K562 (cell line): ENCODE results near the gene HDAC1. TPM values are rescaled to one million over a fixed set of nuclear protein-coding genes. Genes with fewer than 3 reads are reported as not detected.

ENCODE experiments used
- ARID3B ChIP-seq: fragments of 250-450 bp; sonication (Bioruptor Pico); IDR thresholded peaks from 2 replicates; pipeline ENCODE4 v1.4.0; 2020; ENCODE audit warnings: borderline replicate concordance
- ATF7 ChIP-seq: fragments of 450-650 bp; IDR thresholded peaks from 2 replicates; pipeline ENCODE4 v1.7.1; 2014; ENCODE audit warnings: mild to moderate bottlenecking, moderate library complexity
- CHCHD3 ChIP-seq: fragments of 250-450 bp; sonication (Bioruptor Pico); IDR thresholded peaks from 2 replicates; pipeline ENCODE4 v2.1.2; 2022; ENCODE audit warnings: mild to moderate bottlenecking
- CXXC5 ChIP-seq: fragments of 250-450 bp; sonication (Bioruptor Pico); IDR thresholded peaks from 2 replicates; pipeline ENCODE4 v1.8.0; 2022; ENCODE audit warnings: inconsistent platforms, mild to moderate bottlenecking, moderate library complexity
- FOXJ3 ChIP-seq: sonication (generic); formaldehyde crosslinking; IDR thresholded peaks from 2 replicates; pipeline ENCODE4 v1.4.0; 2020; ENCODE audit warnings: mild to moderate bottlenecking, missing genetic modification reagents
- HNRNPH1 ChIP-seq: fragments of 200-400 bp; formaldehyde crosslinking; optimal IDR thresholded peaks from 2 replicates; pipeline ENCODE3; 2017; ENCODE audit warnings: low read depth, mild to moderate bottlenecking, low read length, moderate library complexity
- NR2C1 ChIP-seq, 2 experiments: fragments of 450-650 bp; IDR thresholded peaks; 2 replicates each; pipeline ENCODE4 v1.6.1; 2017; ENCODE audit warnings: mild to moderate bottlenecking in 2 of 2, antibody characterized with exemption in 1 of 2, inconsistent platforms in 1 of 2, missing compliant biosample characterization in 1 of 2, missing genetic modification characterization in 1 of 2
- PHB ChIP-seq: fragments of 250-450 bp; sonication (Bioruptor Pico); IDR thresholded peaks from 2 replicates; pipeline ENCODE4 v1.5.0; 2021
- RBM17 ChIP-seq: fragments of 200-400 bp; formaldehyde crosslinking; IDR thresholded peaks from 2 replicates; pipeline ENCODE4 v1.6.1; 2017; ENCODE audit warnings: low read depth, mild to moderate bottlenecking, low read length, borderline replicate concordance
- SMAD1 ChIP-seq: fragments of 150-350 bp; IDR thresholded peaks from 2 replicates; pipeline ENCODE4 v1.6.1; 2014; ENCODE audit warnings: low read length, low read depth; ENCODE audit not compliant: partially characterized antibody
- SMAD3 ChIP-seq: fragments of 450-650 bp; formaldehyde crosslinking; conservative IDR thresholded peaks from 2 replicates; pipeline ENCODE4 v1.4.0; 2020; ENCODE audit warnings: mild to moderate bottlenecking
- SRSF1 ChIP-seq: fragments of 200-400 bp; formaldehyde crosslinking; IDR thresholded peaks from 2 replicates; pipeline ENCODE4 v1.6.1; 2017; ENCODE audit warnings: mild to moderate bottlenecking, low read depth, low read length, moderate library complexity
- ZBTB34 ChIP-seq: fragments of 250-450 bp; sonication (Bioruptor Pico); IDR thresholded peaks from 2 replicates; pipeline ENCODE4 v1.8.0; 2021; ENCODE audit warnings: mild to moderate bottlenecking, moderate library complexity
- ZNF3 ChIP-seq: fragments of 250-450 bp; sonication (Bioruptor Pico); IDR thresholded peaks from 2 replicates; pipeline ENCODE4 v1.5.0; 2021; ENCODE audit warnings: mild to moderate bottlenecking, moderate library complexity
- ZNF408 ChIP-seq: fragments of 250-450 bp; sonication (Bioruptor Pico); IDR thresholded peaks from 2 replicates; pipeline ENCODE4 v1.4.0; 2020; ENCODE audit warnings: low read depth, mild to moderate bottlenecking, moderate library complexity
- polyA plus RNA-seq, 8 experiments: library from polyadenylated mRNA; depleted of rRNA in 4 of 8; stranded (reverse) in 5 of 8; unstranded in 3 of 8; fragments of >200 nt; fragmentation: Nextera tagmentation in 2 of 8; fragmentation: Illumina TruSeq in 1 of 8; extraction: Ambion mirVana in 2 of 8; extraction: Trizol in 1 of 8; gene quantifications; 2 replicates each; pipeline versions ENCODE4 v1.2.1 to v1.2.3, GENCODE V29; 2011 to 2014; ENCODE audit warnings: inconsistent platforms in 1 of 8, missing spikeins in 1 of 8
- total RNA-seq, 7 experiments: library from RNA; depleted of rRNA in 6 of 7; stranded (reverse); fragments of >200 nt in 6 of 7; fragmentation: Illumina TruSeq in 2 of 7; extraction: Trizol in 2 of 7; gene quantifications; 2 replicates each; pipeline versions ENCODE4 v1.2.1 to v1.2.3, GENCODE V29; 2011 to 2021; ENCODE audit warnings: low replicate concordance in 1 of 7
- TF ChIP-seq, protein P1 (sequence below): fragments of 450-650 bp; IDR thresholded peaks from 2 replicates; pipeline ENCODE4 v1.6.1; 2018; ENCODE audit not compliant: partially characterized antibody
- TF ChIP-seq, protein P2 (sequence below): sonication (generic); formaldehyde crosslinking; IDR thresholded peaks from 2 replicates; pipeline ENCODE4 v1.8.0; 2022; ENCODE audit warnings: mild to moderate bottlenecking, missing genetic modification reagents

Gene HDAC1
- total and polyA plus RNA-seq, 9 of the 15 experiments (the other 6 are each of a cell fraction or from before 2014, with no cell fraction given), result 169 to 384 (median 193) TPM

- TF ChIP-seq, protein P1, sequence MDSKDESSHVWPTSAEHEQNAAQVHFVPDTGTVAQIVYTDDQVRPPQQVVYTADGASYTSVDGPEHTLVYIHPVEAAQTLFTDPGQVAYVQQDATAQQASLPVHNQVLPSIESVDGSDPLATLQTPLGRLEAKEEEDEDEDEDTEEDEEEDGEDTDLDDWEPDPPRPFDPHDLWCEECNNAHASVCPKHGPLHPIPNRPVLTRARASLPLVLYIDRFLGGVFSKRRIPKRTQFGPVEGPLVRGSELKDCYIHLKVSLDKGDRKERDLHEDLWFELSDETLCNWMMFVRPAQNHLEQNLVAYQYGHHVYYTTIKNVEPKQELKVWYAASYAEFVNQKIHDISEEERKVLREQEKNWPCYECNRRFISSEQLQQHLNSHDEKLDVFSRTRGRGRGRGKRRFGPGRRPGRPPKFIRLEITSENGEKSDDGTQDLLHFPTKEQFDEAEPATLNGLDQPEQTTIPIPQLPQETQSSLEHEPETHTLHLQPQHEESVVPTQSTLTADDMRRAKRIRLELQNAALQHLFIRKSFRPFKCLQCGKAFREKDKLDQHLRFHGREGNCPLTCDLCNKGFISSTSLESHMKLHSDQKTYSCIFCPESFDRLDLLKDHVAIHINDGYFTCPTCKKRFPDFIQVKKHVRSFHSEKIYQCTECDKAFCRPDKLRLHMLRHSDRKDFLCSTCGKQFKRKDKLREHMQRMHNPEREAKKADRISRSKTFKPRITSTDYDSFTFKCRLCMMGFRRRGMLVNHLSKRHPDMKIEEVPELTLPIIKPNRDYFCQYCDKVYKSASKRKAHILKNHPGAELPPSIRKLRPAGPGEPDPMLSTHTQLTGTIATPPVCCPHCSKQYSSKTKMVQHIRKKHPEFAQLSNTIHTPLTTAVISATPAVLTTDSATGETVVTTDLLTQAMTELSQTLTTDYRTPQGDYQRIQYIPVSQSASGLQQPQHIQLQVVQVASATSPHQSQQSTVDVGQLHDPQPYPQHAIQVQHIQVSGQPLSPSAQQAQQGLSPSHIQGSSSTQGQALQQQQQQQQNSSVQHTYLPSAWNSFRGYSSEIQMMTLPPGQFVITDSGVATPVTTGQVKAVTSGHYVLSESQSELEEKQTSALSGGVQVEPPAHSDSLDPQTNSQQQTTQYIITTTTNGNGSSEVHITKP, result no peak
- TF ChIP-seq, protein P2, sequence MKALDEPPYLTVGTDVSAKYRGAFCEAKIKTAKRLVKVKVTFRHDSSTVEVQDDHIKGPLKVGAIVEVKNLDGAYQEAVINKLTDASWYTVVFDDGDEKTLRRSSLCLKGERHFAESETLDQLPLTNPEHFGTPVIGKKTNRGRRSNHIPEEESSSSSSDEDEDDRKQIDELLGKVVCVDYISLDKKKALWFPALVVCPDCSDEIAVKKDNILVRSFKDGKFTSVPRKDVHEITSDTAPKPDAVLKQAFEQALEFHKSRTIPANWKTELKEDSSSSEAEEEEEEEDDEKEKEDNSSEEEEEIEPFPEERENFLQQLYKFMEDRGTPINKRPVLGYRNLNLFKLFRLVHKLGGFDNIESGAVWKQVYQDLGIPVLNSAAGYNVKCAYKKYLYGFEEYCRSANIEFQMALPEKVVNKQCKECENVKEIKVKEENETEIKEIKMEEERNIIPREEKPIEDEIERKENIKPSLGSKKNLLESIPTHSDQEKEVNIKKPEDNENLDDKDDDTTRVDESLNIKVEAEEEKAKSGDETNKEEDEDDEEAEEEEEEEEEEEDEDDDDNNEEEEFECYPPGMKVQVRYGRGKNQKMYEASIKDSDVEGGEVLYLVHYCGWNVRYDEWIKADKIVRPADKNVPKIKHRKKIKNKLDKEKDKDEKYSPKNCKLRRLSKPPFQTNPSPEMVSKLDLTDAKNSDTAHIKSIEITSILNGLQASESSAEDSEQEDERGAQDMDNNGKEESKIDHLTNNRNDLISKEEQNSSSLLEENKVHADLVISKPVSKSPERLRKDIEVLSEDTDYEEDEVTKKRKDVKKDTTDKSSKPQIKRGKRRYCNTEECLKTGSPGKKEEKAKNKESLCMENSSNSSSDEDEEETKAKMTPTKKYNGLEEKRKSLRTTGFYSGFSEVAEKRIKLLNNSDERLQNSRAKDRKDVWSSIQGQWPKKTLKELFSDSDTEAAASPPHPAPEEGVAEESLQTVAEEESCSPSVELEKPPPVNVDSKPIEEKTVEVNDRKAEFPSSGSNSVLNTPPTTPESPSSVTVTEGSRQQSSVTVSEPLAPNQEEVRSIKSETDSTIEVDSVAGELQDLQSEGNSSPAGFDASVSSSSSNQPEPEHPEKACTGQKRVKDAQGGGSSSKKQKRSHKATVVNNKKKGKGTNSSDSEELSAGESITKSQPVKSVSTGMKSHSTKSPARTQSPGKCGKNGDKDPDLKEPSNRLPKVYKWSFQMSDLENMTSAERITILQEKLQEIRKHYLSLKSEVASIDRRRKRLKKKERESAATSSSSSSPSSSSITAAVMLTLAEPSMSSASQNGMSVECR (CRISPR knock-in tag), result no peak
- peak; percentile 27; the same call in 1 of the 2 replicates for TF ChIP-seq ARID3B (CRISPR knock-in tag)
- TF ChIP-seq CXXC5 (CRISPR knock-in tag), result peak; percentile 42
- TF ChIP-seq CHCHD3 (CRISPR knock-in tag), result no peak
- no peak for TF ChIP-seq SRSF1
- no peak for TF ChIP-seq HNRNPH1
- TF ChIP-seq ZBTB34 (CRISPR knock-in tag), result peak; percentile 67; the same call in 1 of the 2 replicates
- TF ChIP-seq ZNF3 (CRISPR knock-in tag), result no peak
- TF ChIP-seq ATF7, result peak; percentile 39; the same call in 1 of the 2 replicates
- peak; percentile 77; the same call in 1 of the 2 replicates for TF ChIP-seq SMAD3 (CRISPR knock-in tag)
- no peak for TF ChIP-seq PHB
- no peak for TF ChIP-seq SMAD1
- no peak for TF ChIP-seq RBM17
- TF ChIP-seq ZNF408 (CRISPR knock-in tag), result no peak
- TF ChIP-seq NR2C1 (IDR thresholded peaks at IDR 0.05), result peak; percentile 27; the same call in 1 of the 2 replicates
- peak; percentile 79 for TF ChIP-seq NR2C1 (tag; IDR thresholded peaks at IDR 0.05)
- no peak for TF ChIP-seq FOXJ3 (CRISPR knock-in tag)
Observed at GRCh38 chr1:32350785-32351398, 59.0 kb downstream of the HDAC1 start (continued).
